KMS-11 (cell line): ENCODE results near the gene SLC38A1.

ENCODE experiments used
- H2AFZ ChIP-seq: fragments of 200-600 bp; sonication (generic); 2 replicates; pipeline ENCODE4 v1.6.1; 2016; ENCODE audit warnings: antibody characterized with exemption, mixed run types, low read depth
- H3K27ac ChIP-seq: fragments of 200-600 bp; sonication (generic); 2 replicates; pipeline ENCODE4 v1.6.1; 2016; ENCODE audit warnings: mild to moderate bottlenecking, mixed run types
- H3K27me3 ChIP-seq: fragments of 200-600 bp; sonication (generic); 2 replicates; pipeline ENCODE4 v1.6.1; 2017; ENCODE audit warnings: mild to moderate bottlenecking, low read depth, mixed run types, moderate library complexity; ENCODE audit not compliant: insufficient read depth
- H3K36me3 ChIP-seq: fragments of 200-600 bp; sonication (generic); 2 replicates; pipeline ENCODE4 v1.6.1; 2017; ENCODE audit warnings: mild to moderate bottlenecking, mixed run types; ENCODE audit not compliant: insufficient read depth
- H3K4me1 ChIP-seq: fragments of 200-600 bp; sonication (generic); 2 replicates; pipeline ENCODE4 v1.6.1; 2016; ENCODE audit warnings: mild to moderate bottlenecking, low read depth, mixed run types; ENCODE audit not compliant: poor library complexity, severe bottlenecking
- H3K4me2 ChIP-seq: fragments of 200-600 bp; sonication (generic); 2 replicates; pipeline ENCODE4 v1.7.0; 2016; ENCODE audit warnings: mild to moderate bottlenecking, mixed run types
- H3K4me3 ChIP-seq: fragments of 200-600 bp; sonication (generic); IDR thresholded peaks from 2 replicates; pipeline ENCODE4 v1.6.1; 2017; ENCODE audit warnings: low read depth, low read length, mixed read lengths; ENCODE audit not compliant: insufficient read depth
- H3K79me2 ChIP-seq: fragments of 200-600 bp; sonication (generic); 2 replicates; pipeline ENCODE4 v1.6.1; 2016; ENCODE audit warnings: low read depth, mixed run types; ENCODE audit not compliant: insufficient read depth
- H3K9ac ChIP-seq: fragments of 200-600 bp; sonication (generic); 2 replicates; pipeline ENCODE4 v1.6.1; 2016; ENCODE audit warnings: mild to moderate bottlenecking, mixed run types
- H4K20me1 ChIP-seq: fragments of 200-600 bp; sonication (generic); 2 replicates; pipeline ENCODE4 v1.6.1; 2016; ENCODE audit warnings: mild to moderate bottlenecking, mixed run types; ENCODE audit not compliant: insufficient read depth
- TF ChIP-seq, protein P1 (sequence below): fragments of 200-600 bp; sonication (generic); conservative IDR thresholded peaks from 2 replicates; pipeline ENCODE4 v1.6.1; 2017; ENCODE audit warnings: low read depth, mild to moderate bottlenecking, antibody characterized with exemption, low read length, moderate library complexity, mixed read lengths

The SLC38A1 gene

DNA sequence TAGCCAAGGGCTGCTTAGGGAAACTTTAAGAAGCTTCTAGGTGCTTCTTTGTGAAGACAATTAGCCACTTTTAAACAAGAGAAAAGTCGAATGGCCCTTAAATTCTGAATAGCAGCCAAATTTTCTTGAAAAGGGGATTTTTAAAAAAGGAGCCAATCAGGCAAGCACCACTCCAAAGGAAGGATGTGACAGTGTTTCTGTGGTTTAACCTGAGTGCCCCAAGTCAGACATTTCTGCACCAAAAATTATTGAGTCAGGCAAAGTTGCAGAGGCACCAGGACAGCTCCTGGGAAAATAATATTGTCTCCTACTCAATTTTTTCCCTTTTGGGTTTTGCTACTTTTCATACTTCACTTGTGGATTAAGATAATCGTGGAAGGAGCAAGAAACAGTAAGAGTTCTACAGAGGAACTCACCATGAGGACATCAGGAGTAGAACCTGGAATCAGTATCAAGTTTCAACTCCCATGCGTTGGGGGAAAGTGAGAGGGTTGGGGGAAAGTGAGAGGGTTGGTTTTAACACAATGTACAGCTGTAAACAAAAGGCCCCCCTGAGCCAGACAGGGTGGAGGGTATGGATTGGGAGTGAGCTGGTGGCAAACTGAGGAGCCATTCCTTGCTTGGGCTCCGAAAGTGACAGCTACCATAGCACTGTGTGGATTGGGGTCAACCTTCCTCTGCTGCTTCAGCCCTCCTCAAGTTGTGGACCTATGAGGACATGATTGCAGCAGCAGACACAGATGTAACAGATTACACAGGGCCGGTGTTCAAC, 90.8 kb downstream of the SLC38A1 start:
- H2AFZ ChIP-seq: no peak overlapping the region
- no peaks in the 10 kb centered on the region for H4K20me1 ChIP-seq
- H3K79me2 ChIP-seq: no peaks in the 10 kb centered on the region
- no peaks in the 10 kb centered on the region for H3K27me3 ChIP-seq
- TF ChIP-seq, protein P1, sequence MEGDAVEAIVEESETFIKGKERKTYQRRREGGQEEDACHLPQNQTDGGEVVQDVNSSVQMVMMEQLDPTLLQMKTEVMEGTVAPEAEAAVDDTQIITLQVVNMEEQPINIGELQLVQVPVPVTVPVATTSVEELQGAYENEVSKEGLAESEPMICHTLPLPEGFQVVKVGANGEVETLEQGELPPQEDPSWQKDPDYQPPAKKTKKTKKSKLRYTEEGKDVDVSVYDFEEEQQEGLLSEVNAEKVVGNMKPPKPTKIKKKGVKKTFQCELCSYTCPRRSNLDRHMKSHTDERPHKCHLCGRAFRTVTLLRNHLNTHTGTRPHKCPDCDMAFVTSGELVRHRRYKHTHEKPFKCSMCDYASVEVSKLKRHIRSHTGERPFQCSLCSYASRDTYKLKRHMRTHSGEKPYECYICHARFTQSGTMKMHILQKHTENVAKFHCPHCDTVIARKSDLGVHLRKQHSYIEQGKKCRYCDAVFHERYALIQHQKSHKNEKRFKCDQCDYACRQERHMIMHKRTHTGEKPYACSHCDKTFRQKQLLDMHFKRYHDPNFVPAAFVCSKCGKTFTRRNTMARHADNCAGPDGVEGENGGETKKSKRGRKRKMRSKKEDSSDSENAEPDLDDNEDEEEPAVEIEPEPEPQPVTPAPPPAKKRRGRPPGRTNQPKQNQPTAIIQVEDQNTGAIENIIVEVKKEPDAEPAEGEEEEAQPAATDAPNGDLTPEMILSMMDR: no peak
- H3K36me3 ChIP-seq: no peaks in the 10 kb centered on the region
- no peak overlapping the region for H3K9ac ChIP-seq
- H3K4me3 ChIP-seq: no peak overlapping the region
- H3K4me2 ChIP-seq: peak overlapping the region; percentile 30
- no peak overlapping the region for H3K27ac ChIP-seq
- peaks cover 19% of the 10 kb centered on the region for H3K4me1 ChIP-seq

DNA sequence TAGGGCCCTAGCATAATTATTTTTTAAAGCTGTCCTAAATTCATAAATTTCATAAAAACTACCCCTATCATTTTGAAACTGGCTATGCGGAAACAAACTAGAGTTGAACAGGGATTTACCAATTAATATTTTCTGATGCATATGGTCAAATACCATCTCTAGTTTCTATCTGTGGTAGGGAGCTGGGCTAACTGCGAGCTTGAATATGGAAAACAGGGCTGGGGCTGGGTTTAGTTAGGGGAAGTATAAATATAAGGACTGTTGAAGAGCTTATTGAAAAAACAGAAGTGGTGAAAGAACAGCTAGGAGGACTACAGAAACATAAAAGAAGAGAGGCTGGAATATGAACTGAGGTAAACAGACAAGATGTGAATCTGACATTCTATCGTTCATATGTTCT, 91.8 kb downstream of the SLC38A1 start:
- Histone ChIP-seq H4K20me1 (no peaks in the 10 kb centered on the region), H3K4me1 (peaks cover 19% of the 10 kb centered on the region), H3K27me3 (no peaks in the 10 kb centered on the region), H3K36me3 (no peaks in the 10 kb centered on the region), H3K9ac (no peak overlapping the region), H3K4me3 (no peak overlapping the region), H3K27ac (no peak overlapping the region), H2AFZ (no peak overlapping the region), H3K79me2 (no peaks in the 10 kb centered on the region), H3K4me2 (no peak overlapping the region)
- TF ChIP-seq, protein P1: no peak

DNA sequence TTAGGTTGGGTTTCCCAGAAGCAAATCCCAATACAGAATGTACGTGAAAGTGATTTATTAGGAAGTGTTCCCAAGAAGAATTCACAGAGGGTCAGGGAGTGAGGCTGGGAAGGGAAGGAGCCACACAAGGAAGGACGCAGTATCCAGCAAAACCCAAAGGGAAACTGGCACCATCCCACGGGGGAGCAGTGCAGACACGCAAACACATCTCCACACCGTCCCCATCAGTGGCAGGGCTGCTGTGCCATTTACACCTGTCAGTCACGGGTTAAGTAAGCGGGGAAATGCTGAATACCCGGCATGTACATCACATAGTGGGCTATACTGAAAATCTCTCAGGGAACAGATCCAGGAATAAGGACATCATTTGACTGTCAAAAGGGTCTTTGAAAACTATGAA, 93.9 kb downstream of the SLC38A1 start:
- H3K27ac ChIP-seq: no peak overlapping the region
- no peak overlapping the region for H3K9ac ChIP-seq
- no peak overlapping the region for H3K4me2 ChIP-seq
- no peak overlapping the region for H3K4me3 ChIP-seq
- no peaks in the 10 kb centered on the region for H4K20me1 ChIP-seq
- H3K79me2 ChIP-seq: no peaks in the 10 kb centered on the region
- TF ChIP-seq, protein P1: no peak
- H3K36me3 ChIP-seq: no peaks in the 10 kb centered on the region
- H3K4me1 ChIP-seq: peaks cover 19% of the 10 kb centered on the region
- no peak overlapping the region for H2AFZ ChIP-seq
- no peaks in the 10 kb centered on the region for H3K27me3 ChIP-seq

DNA sequence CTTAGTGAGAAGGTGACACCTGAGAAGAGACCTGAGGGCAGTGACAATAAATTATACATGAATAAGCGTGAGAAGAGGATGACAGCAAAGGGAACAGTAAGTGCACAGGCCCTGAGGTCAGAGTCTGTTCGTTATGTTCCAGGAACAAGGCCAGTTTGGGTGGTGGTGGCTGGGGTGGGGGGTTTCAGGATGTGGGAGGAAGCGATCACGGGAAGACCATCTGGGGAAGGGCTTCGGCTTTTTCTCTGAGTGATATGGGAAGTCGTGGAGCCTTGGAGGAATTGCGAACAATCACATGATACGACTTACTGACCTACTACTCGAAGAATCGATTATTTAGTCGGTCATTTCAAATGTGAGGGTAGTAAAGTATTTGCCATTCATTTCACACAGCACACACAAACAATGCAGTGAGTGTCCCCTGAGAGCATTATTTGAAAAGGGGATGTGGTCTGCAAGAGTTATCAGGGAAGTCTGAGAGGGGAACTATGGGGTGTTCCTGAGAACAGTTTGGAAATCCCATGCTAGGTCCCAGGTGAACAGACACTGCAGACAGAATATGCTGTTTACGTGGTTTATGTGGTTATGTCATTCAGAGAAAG, 94.7 kb downstream of the SLC38A1 start:
- H3K36me3 ChIP-seq: no peaks in the 10 kb centered on the region
- H3K27ac ChIP-seq: no peak overlapping the region
- H3K27me3 ChIP-seq: no peaks in the 10 kb centered on the region
- TF ChIP-seq, protein P1: no peak
- no peaks in the 10 kb centered on the region for H3K79me2 ChIP-seq
- no peak overlapping the region for H3K9ac ChIP-seq
- no peaks in the 10 kb centered on the region for H4K20me1 ChIP-seq
- no peak overlapping the region for H2AFZ ChIP-seq
- H3K4me1 ChIP-seq: peaks cover 17% of the 10 kb centered on the region
- no peak overlapping the region for H3K4me2 ChIP-seq
- no peak overlapping the region for H3K4me3 ChIP-seq
